GM21717 (cell line): ENCODE results near the gene GALNT3.

Experiments
- ATAC-seq: cut with Tn5 transposase; IDR thresholded peaks from one replicate; pipeline ENCODE4 v1.9.1; 2021; ENCODE audit warnings: mild to moderate bottlenecking, moderate library complexity; ENCODE audit not compliant: unreplicated experiment

Gene GALNT3

GRCh38 chr2:165796819-165797530 is 2.9 kb upstream of the GALNT3 start:
- no peak for ATAC-seq

GRCh38 chr2:165796129-165796528 is 2.1 kb upstream of the GALNT3 start:
- no peak for ATAC-seq

- peak; percentile 23 for ATAC-seq
Observed at GRCh38 chr2:165795011-165795410, 964 bp upstream of the GALNT3 start.

GRCh38 chr2:165794536-165794928 is 485 bp upstream of the GALNT3 start:
- peak; percentile 99 for ATAC-seq

- ATAC-seq, result peak; percentile 9
Observed at GRCh38 chr2:165793161-165793778, 777 bp downstream of the GALNT3 start.

- ATAC-seq, result no peak
Observed at GRCh38 chr2:165792104-165792454, 2.0 kb downstream of the GALNT3 start.

GRCh38 chr2:165791421-165792103 is 2.5 kb downstream of the GALNT3 start:
- no peak for ATAC-seq

- no peak for ATAC-seq
Observed at GRCh38 chr2:165790466-165790865, 3.6 kb downstream of the GALNT3 start.

- no peak for ATAC-seq
Observed at GRCh38 chr2:165787334-165787733, 6.7 kb downstream of the GALNT3 start.

- ATAC-seq, result no peak
Observed at GRCh38 chr2:165779706-165780105, 14.3 kb downstream of the GALNT3 start.

- no peak for ATAC-seq
Observed at GRCh38 chr2:165778653-165779451, 15.2 kb downstream of the GALNT3 start.

GRCh38 chr2:165778187-165778556 is 15.9 kb downstream of the GALNT3 start:
- no peak for ATAC-seq

- no peak for ATAC-seq
Observed at GRCh38 chr2:165777522-165778186, 16.4 kb downstream of the GALNT3 start.

- no peak for ATAC-seq
Observed at GRCh38 chr2:165776796-165777195, 17.3 kb downstream of the GALNT3 start.

GRCh38 chr2:165776013-165776412 is 18.0 kb downstream of the GALNT3 start:
- ATAC-seq, result no peak

- ATAC-seq, result no peak
Observed at GRCh38 chr2:165773684-165774083, 20.4 kb downstream of the GALNT3 start.

GRCh38 chr2:165772183-165772582 is 21.9 kb downstream of the GALNT3 start:
- no peak for ATAC-seq

- no peak for ATAC-seq
Observed at GRCh38 chr2:165766326-165766927, 27.6 kb downstream of the GALNT3 start.

GRCh38 chr2:165762723-165763122 is 31.3 kb downstream of the GALNT3 start:
- no peak for ATAC-seq

GRCh38 chr2:165757906-165758675 is 36.0 kb downstream of the GALNT3 start:
- no peak for ATAC-seq
